Heart left ventricle (tissue), 16 donors: ENCODE measurements around the gene PLCH1. TPM values are rescaled to one million over a fixed set of nuclear protein-coding genes. Genes with fewer than 3 reads are reported as not detected.

Experiments
- ATAC-seq, 4 donors: fragments of 200-7000 bp; cut with Tn5 transposase; one replicate each; pipeline ENCODE4 v1.9.1; 2020 to 2022; ENCODE audit warnings: moderate library complexity in 4 of 4, mild to moderate bottlenecking in 3 of 4, moderate number of reproducible peaks in 1 of 4
- DNase-seq, 5 donors: peaks; one replicate each; pipeline ENCODE4 v3.0.0-alpha.2; 2020
- H3K27ac ChIP-seq, 12 donors: fragments of 200-600 bp; sonication (generic) in 4 of 12; one replicate each; pipeline versions ENCODE4 v1.5.0 to v1.8.0; 2016 to 2022; ENCODE audit warnings: mild to moderate bottlenecking in 2 of 12
- H3K27me3 ChIP-seq, 9 donors: fragments of 200-600 bp; sonication (generic) in 2 of 9; one replicate each; pipeline versions ENCODE4 v1.5.1 to v1.8.0; 2016 to 2022; ENCODE audit warnings: mild to moderate bottlenecking in 3 of 9
- H3K36me3 ChIP-seq, 9 donors: fragments of 200-600 bp; sonication (generic) in 2 of 9; one replicate each; pipeline versions ENCODE4 v1.5.0 to v1.8.0; 2018 to 2022; ENCODE audit warnings: mild to moderate bottlenecking in 2 of 9
- H3K4me1 ChIP-seq, 12 donors: fragments of 200-600 bp; sonication (generic) in 4 of 12; one replicate each; pipeline versions ENCODE4 v1.5.0 to v1.8.0; 2016 to 2022; ENCODE audit warnings: mild to moderate bottlenecking in 3 of 12
- H3K4me3 ChIP-seq, 12 donors: fragments of 200-600 bp; sonication (generic) in 4 of 12; one replicate each; pipeline versions ENCODE4 v1.5.0 to v1.8.0; 2017 to 2022; ENCODE audit warnings: mild to moderate bottlenecking in 9 of 12, moderate library complexity in 4 of 12
- H3K9me3 ChIP-seq, 12 donors: fragments of 200-600 bp; sonication (generic) in 4 of 12; one replicate each; pipeline versions ENCODE4 v1.5.0 to v1.8.0; 2016 to 2022; ENCODE audit warnings: mild to moderate bottlenecking in 1 of 12
- POLR2A ChIP-seq, 2 donors: fragments of 450-650 bp; IDR thresholded peaks; one replicate each; pipeline ENCODE4 v1.6.1; 2017; ENCODE audit warnings: antibody characterized with exemption in 2 of 2, mild to moderate bottlenecking in 2 of 2, moderate library complexity in 2 of 2
- WGBS, 4 donors: extraction: QIAGEN DNeasy Blood & Tissue Kit in 2 of 4; methylation state at CpG; one replicate each; pipeline versions ENCODE4 v1.1.5 to v1.1.7; 2013 to 2018; 5-methylcytosine and 5-hydroxymethylcytosine counted together
- intact Hi-C, 10 donors: fragments of 100-400 bp; cut with DNase I; formaldehyde crosslinking; loops; one replicate each; pipeline versions ENCODE4 v1.11.1 to v1.14.2; 2022
- polyA plus RNA-seq, 2 donors: library from polyadenylated mRNA; stranded (reverse); fragments of 200-250 nt; gene quantifications; one replicate each; pipeline ENCODE4 v1.2.3, GENCODE V29; 2013
- total RNA-seq, 9 donors: library from RNA; depleted of rRNA in 2 of 9; stranded (reverse); fragments of >200 nt in 2 of 9; fragmentation: NEBNext Ultra II Directional in 3 of 9; extraction: Animal tissue kit (Norgen Biotek cat#: 25700) in 3 of 9; gene quantifications; one replicate each; pipeline versions ENCODE4 v1.1.0 to v1.2.4, GENCODE V29; 2016 to 2023
- TF ChIP-seq, protein P1 (sequence below), 12 donors: fragments of 200-600 bp; sonication (generic) in 4 of 12; IDR thresholded peaks; one replicate each; pipeline versions ENCODE4 v1.5.0 to v1.8.0; 2018 to 2022; ENCODE audit warnings: antibody characterized with exemption in 12 of 12, mild to moderate bottlenecking in 5 of 12
- donor health status: ischemic (EF 13 %, LVEDD 7.1; RV severe dilation, severe dysfunction).
- donor health status: healthy with polysubstance abuse.
- donor health status: DM: no; HTN: yes; CAD: no.
- donor health status: DM: no; HTN: no; CAD: no.
- donor health status: ischemic (EF 25% LVEDD 6.9; RV normal size, moderate dysfunction).
- donor health status: ischemic (EF 25% LVEDD 5.7; RV mildly dilated, moderate dysfunction).
- donor health status: healthy.
- donor health status: DM: yes; HTN: yes; CAD: no.
- donor health status: ischemic (EF 35%, LVEDD 5.7; RV mildly dilated, moderate dysfunction).
- donor health status: nonischemic (EF 11% LVEDD 7.7; RV severe dilation, severe dysfunction).
- donor health status: DM: yes; HTN: yes; CAD: no.
- donor health status: PGD.
- donor health status: ischemic (EF 29% LVEDD 5.4; RV normal size, mild dysfunction).
- donor health status: nonischemic (EF 23%, LVEDD 6.1; RV moderate dilation, normal function).

The PLCH1 gene
- total and polyA plus RNA-seq, 11 donors: 0.07 to 2.7 (median 0.23) TPM

DNA sequence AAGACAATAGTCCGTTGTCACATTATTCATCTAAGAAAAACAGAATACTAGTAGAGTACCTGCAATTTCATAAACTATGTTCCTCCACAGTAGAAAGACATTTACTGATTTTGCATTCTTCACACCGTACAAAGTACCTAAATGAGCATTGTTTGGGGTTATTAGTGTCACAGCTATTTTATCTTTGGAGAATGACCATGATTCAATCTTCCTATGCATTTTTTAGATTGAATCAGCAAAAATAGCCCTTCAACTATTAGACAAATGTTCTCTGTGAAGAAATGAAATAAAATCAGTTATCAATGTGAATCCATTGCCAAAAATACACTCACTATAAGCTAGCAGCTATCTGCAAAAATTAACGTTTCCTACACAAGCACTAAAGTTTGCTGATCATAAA is 176.6 kb downstream of the PLCH1 start:
- intact Hi-C loops: no loop called here
- Histone ChIP-seq H3K9me3 (peaks cover 0 to 2% (median 0%) of the 10 kb centered on the region in 12 donors), H3K27ac (no peak overlapping the region), H3K4me1 (no peaks in the 10 kb centered on the region), H3K4me3 (no peak overlapping the region), H3K36me3 (no peaks in the 10 kb centered on the region), H3K27me3 (no peaks in the 10 kb centered on the region)
- WGBS, 4 donors: 85 to 88% (median 86%) methylated on average over 3 of the region's 3 CpGs
- no peak for ATAC-seq
- no peak for DNase-seq
- no peak for TF ChIP-seq POLR2A (IDR thresholded peaks at IDR 0.05)
- TF ChIP-seq, protein P1, sequence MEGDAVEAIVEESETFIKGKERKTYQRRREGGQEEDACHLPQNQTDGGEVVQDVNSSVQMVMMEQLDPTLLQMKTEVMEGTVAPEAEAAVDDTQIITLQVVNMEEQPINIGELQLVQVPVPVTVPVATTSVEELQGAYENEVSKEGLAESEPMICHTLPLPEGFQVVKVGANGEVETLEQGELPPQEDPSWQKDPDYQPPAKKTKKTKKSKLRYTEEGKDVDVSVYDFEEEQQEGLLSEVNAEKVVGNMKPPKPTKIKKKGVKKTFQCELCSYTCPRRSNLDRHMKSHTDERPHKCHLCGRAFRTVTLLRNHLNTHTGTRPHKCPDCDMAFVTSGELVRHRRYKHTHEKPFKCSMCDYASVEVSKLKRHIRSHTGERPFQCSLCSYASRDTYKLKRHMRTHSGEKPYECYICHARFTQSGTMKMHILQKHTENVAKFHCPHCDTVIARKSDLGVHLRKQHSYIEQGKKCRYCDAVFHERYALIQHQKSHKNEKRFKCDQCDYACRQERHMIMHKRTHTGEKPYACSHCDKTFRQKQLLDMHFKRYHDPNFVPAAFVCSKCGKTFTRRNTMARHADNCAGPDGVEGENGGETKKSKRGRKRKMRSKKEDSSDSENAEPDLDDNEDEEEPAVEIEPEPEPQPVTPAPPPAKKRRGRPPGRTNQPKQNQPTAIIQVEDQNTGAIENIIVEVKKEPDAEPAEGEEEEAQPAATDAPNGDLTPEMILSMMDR (IDR thresholded peaks at IDR 0.05): no peak

DNA sequence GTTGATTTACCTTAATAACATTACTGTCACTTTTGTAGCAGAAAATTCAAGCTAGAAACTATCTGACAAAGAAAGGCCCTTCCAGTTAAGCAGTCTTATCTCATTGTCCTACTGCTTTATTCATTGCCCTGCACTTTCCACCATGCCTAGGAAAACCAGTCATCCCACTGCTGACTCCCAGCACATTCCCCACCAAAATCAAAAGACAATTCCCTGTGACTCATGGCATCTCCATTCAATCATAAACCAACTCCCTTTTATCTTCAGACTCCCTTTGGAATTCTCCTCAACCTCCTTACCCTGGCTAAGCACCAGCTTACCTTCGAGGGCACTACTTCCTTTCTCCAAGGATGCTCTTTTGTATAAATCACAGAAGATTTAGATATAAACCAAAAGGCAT is 184.3 kb downstream of the PLCH1 start:
- intact Hi-C loops: no loop called here
- no peak for TF ChIP-seq POLR2A (IDR thresholded peaks at IDR 0.05)
- TF ChIP-seq, protein P1 (IDR thresholded peaks at IDR 0.05): no peak
- H3K9me3 ChIP-seq: no peaks in the 10 kb centered on the region

DNA sequence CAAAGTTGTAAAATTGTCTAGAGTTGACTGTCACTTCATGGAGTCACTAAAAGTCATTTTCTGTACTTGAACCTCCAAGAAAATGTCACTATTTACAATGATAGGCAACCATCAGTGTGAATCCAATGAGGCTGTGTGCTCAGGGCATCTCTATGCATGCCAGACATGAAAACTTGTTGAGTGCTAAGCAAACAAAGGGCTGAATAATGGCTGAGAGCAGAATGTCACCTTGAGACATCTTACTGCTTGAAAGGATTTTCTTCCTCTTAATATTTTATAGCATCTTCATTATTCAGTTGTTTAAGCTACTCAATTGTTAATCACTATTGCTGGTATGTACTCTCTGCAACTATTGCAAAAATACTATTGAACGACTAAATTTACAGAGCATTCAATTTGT is 184.7 kb downstream of the PLCH1 start:
- TF ChIP-seq, protein P1 (IDR thresholded peaks at IDR 0.05): no peak
- no peak for TF ChIP-seq POLR2A (IDR thresholded peaks at IDR 0.05)
- 74 to 79% (median 78%) methylated on average over 1 of the region's 1 CpG for WGBS, 4 donors
- H3K36me3 ChIP-seq: no peaks in the 10 kb centered on the region
- intact Hi-C loops: no loop called here
- no peaks in the 10 kb centered on the region for H3K27me3 ChIP-seq
- no peaks in the 10 kb centered on the region for H3K9me3 ChIP-seq
- ATAC-seq (no peak), DNase-seq (no peak)
- no peak overlapping the region for H3K4me3 ChIP-seq
- no peak overlapping the region for H3K27ac ChIP-seq
- H3K4me1 ChIP-seq: no peaks in the 10 kb centered on the region

More for the DNA sequence above, 184.3 kb downstream of the PLCH1 start:
- H3K27me3 ChIP-seq: no peaks in the 10 kb centered on the region
- no peaks in the 10 kb centered on the region for H3K36me3 ChIP-seq
- H3K27ac ChIP-seq: no peak overlapping the region
- WGBS, 4 donors: 48 to 67% (median 55%) methylated on average over 1 of the region's 1 CpG
- no peak for DNase-seq
- no peak for ATAC-seq
- H3K4me1 ChIP-seq: no peaks in the 10 kb centered on the region
- H3K4me3 ChIP-seq: no peak overlapping the region

DNA sequence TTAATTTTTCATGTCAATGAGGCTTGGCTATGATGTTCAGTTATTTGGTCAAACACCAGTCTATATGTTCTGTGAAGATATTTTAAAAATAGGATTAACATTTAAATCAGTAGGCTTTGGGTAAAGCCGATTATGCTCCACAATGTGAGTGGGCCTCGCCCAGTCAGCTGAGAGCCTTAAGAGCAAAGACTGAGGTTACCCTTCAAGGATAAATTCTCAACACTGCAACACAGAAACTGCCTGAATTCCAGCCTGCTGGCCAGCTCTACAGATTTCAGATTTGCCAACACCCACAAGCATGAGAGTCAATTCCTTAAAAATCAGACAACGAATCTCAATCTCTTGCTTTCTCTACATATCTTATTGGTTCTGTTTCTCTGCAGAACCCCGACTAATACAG is 188.3 kb downstream of the PLCH1 start:
- Histone ChIP-seq H3K4me3 (no peak overlapping the region), H3K9me3 (no peaks in the 10 kb centered on the region), H3K27me3 (no peaks in the 10 kb centered on the region), H3K36me3 (no peaks in the 10 kb centered on the region), H3K27ac (no peak overlapping the region), H3K4me1 (no peaks in the 10 kb centered on the region)
- TF ChIP-seq POLR2A (IDR thresholded peaks at IDR 0.05): no peak
- TF ChIP-seq, protein P1 (IDR thresholded peaks at IDR 0.05): no peak
- DNase-seq (no peak), ATAC-seq (no peak)
- intact Hi-C loops: no loop called here
- 66 to 75% (median 70%) methylated on average over 4 of the region's 4 CpGs for WGBS, 4 donors
